ENCODE measurements around the gene CHERP. TPM values are rescaled to one million over a fixed set of nuclear protein-coding genes. Genes with fewer than 3 reads are reported as not detected.

The CHERP gene
- 2.7 and 10.3 TPM in 2 replicates for total RNA-seq

- peak; percentile 96 for DNase-seq
Measured at GRCh38 chr19:16542045-16542909, at the start of gene CHERP. CHERP (minus strand) TSS chr19:16542437; CDS start chr19:16542378, 59 bp downstream.

- no peak for DNase-seq
Measured at GRCh38 chr19:16590876-16591802, 48.9 kb upstream of the CHERP start.

GRCh38 chr19:16589917-16590316, 47.7 kb upstream of the CHERP start:
- DNase-seq: no peak

GRCh38 chr19:16588824-16589577, 46.8 kb upstream of the CHERP start:
- DNase-seq: no peak

- DNase-seq: peak; percentile 73
Measured at GRCh38 chr19:16587833-16588823, 45.9 kb upstream of the CHERP start.

- peak; percentile 12 for DNase-seq
Measured at GRCh38 chr19:16586991-16587832, 45.0 kb upstream of the CHERP start.

GRCh38 chr19:16586477-16586871, 44.2 kb upstream of the CHERP start:
- DNase-seq: no peak

GRCh38 chr19:16585808-16586476, 43.7 kb upstream of the CHERP start:
- no peak for DNase-seq

- no peak for DNase-seq
Measured at GRCh38 chr19:16585094-16585801, 43.0 kb upstream of the CHERP start.

GRCh38 chr19:16584248-16585093, 42.2 kb upstream of the CHERP start:
- DNase-seq: peak; percentile 86

- no peak for DNase-seq
Measured at GRCh38 chr19:16582486-16583261, 40.4 kb upstream of the CHERP start.

GRCh38 chr19:16581971-16582343, 39.7 kb upstream of the CHERP start:
- DNase-seq: no peak

- no peak for DNase-seq
Measured at GRCh38 chr19:16581145-16581970, 39.1 kb upstream of the CHERP start.

GRCh38 chr19:16579381-16579780, 37.1 kb upstream of the CHERP start:
- DNase-seq: no peak

GRCh38 chr19:16577531-16577985, 35.3 kb upstream of the CHERP start:
- DNase-seq: no peak
